ENCODE data around the gene UTS2R. TPM values are rescaled to one million over a fixed set of nuclear protein-coding genes. Genes with fewer than 3 reads are reported as not detected.
"Not testable (repeated sequence)": the region's sequence is repeated elsewhere in the genome, so short reads cannot be mapped to it uniquely, and the experiment has no call there.

The UTS2R gene
- total and polyA plus RNA-seq, 4 donors = not detected

DNA sequence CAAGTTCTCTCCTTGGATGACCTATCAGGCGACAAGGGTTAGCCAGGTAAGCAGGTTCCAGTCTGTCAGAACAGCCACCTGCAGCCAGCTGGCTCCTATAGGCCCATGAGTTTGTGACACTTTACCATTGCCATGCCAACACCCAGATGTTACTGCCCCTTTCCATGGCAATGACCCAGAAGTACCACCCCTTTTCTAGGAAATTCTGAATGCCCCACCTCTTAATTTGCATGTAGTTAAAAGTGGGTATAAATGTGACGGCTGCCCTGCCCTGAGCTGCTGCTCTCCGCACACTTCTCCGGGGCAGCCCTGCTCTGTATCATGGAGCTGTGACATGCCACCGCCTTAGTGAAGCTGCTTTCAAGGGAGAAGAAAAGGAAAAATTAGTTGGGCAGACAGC is 28.0 kb upstream of the UTS2R start:
- no peak overlapping the region for H3K27ac ChIP-seq (ENCODE audit: low read depth in 1 of 2, low read length in 2 of 2)
- no peak overlapping the region for H3K4me3 ChIP-seq (ENCODE audit: low read length in 2 of 2)
- no peaks in the 10 kb centered on the region for H3K9me3 ChIP-seq (ENCODE audit: control insufficient read depth, low read length)
- DNase-seq (no peak), ATAC-seq (ENCODE audit: low FRiP score) (no peak)
- WGBS, 2 donors = 94 to 96% methylated on average over 5 of the region's 5 CpGs
- intact Hi-C loops (cut with DNase I) = no loop called here
- H3K36me3 ChIP-seq (ENCODE audit: control insufficient read depth in 1 of 2, insufficient read depth in 2 of 2, low read length in 1 of 2) = no peaks in the 10 kb centered on the region
- H3K27me3 ChIP-seq (ENCODE audit: control insufficient read depth in 1 of 2, insufficient read depth in 2 of 2, low read length in 1 of 2) = no peaks in the 10 kb centered on the region
- H3K4me1 ChIP-seq (ENCODE audit: control insufficient read depth in 1 of 2, insufficient read depth in 2 of 2, low read length in 2 of 2) = no peaks in the 10 kb centered on the region

DNA sequence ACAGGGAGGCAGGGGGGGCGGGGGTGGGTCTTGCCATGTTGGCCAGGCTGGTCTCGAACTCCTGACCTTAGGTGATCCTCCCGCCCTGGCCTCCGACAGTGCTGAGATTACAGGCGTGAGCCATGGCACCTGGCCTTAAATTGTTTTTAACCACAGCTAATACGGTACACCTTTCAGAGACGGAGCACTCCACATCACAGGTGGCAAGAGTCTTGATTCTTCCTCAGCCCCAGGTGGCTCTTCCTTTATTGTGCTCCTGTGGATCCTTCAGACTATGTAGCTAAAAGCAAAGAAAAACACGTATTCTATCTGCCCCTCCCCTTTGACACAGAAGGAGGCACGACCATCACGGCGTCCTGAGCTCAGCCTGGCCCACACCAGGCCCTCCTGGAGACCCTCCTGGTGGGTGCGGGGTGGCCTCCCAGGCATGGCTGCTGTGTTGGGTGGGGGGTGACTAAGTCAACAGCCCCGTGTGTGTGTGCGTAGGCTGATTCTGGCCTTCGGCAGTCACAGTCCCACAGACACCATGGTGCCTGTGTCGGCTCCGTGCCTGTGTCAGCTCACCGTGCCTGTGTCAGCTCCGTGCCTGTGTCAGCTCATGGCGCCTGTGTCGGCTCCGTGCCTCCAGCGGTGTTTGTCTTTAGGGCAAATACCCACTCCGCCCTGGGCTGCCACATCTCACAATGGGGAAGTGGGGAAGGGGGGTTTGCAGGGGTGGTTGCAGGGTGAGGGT is 27.2 kb upstream of the UTS2R start:
- intact Hi-C loops (cut with DNase I) = no loop called here
- Histone ChIP-seq H3K36me3 (ENCODE audit: control insufficient read depth in 1 of 2, insufficient read depth in 2 of 2, low read length in 1 of 2) (no peaks in the 10 kb centered on the region), H3K4me1 (ENCODE audit: control insufficient read depth in 1 of 2, insufficient read depth in 2 of 2, low read length in 2 of 2) (no peaks in the 10 kb centered on the region), H3K9me3 (ENCODE audit: control insufficient read depth, low read length) (no peaks in the 10 kb centered on the region), H3K27ac (ENCODE audit: low read depth in 1 of 2, low read length in 2 of 2) (no peak overlapping the region), H3K4me3 (ENCODE audit: low read length in 2 of 2) (no peak overlapping the region), H3K27me3 (ENCODE audit: control insufficient read depth in 1 of 2, insufficient read depth in 2 of 2, low read length in 1 of 2) (no peaks in the 10 kb centered on the region)
- ATAC-seq (ENCODE audit: low FRiP score) (peak; percentile 29), DNase-seq (no peak)
- WGBS, 2 donors = 73 to 80% methylated on average over 24 of the region's 24 CpGs

DNA sequence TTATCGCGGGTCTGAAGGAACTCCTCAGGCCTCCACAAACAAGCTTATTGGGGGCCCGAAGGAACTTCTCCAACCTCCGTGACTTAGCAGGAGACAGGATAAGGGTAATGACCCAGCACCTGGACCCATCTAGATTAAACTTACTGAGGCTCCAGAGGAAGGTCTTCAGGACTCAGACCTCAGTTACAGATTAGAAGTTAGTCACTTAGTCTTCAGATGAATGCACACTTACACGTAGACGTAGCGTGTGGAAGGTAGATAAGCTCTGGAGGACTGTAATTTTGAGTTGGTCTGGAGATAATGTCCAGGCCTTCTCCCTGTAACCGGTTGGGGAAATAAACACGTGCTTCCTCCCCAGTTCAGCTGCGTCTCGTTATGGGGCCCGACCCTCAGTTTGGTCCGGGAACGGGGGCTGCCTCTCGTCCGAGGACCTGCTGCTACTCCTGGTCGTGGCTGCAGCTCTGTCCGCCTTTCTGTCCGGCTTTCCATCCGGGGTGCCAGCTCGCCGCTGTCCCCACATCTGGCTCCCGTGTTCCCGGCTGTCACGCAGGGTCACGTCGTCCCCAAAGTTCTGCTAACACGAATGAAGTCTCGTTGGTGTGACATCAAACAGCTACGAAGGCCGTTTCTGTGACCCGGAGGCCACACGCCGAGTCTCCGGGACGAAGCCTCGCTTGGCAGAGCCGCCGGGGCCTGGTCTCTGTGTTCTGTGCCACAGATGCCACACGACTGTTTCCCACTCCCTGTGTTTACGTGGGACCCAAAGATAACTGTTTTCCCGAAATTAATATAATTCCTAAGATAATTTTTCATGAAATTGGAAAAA is 26.2 kb upstream of the UTS2R start:
- Histone ChIP-seq H3K27me3 (ENCODE audit: control insufficient read depth in 1 of 2, insufficient read depth in 2 of 2, low read length in 1 of 2) (no peaks in the 10 kb centered on the region), H3K4me3 (ENCODE audit: low read length in 2 of 2) (no peak overlapping the region), H3K4me1 (ENCODE audit: control insufficient read depth in 1 of 2, insufficient read depth in 2 of 2, low read length in 2 of 2) (no peaks in the 10 kb centered on the region), H3K27ac (ENCODE audit: low read depth in 1 of 2, low read length in 2 of 2) (no peak overlapping the region), H3K36me3 (ENCODE audit: control insufficient read depth in 1 of 2, insufficient read depth in 2 of 2, low read length in 1 of 2) (no peaks in the 10 kb centered on the region), H3K9me3 (ENCODE audit: control insufficient read depth, low read length) (no peaks in the 10 kb centered on the region)
- intact Hi-C loops (cut with DNase I) = no loop called here
- no peak for DNase-seq
- 85 to 87% methylated on average over 42 of the region's 42 CpGs for WGBS, 2 donors
- ATAC-seq (ENCODE audit: low FRiP score) = no peak

DNA sequence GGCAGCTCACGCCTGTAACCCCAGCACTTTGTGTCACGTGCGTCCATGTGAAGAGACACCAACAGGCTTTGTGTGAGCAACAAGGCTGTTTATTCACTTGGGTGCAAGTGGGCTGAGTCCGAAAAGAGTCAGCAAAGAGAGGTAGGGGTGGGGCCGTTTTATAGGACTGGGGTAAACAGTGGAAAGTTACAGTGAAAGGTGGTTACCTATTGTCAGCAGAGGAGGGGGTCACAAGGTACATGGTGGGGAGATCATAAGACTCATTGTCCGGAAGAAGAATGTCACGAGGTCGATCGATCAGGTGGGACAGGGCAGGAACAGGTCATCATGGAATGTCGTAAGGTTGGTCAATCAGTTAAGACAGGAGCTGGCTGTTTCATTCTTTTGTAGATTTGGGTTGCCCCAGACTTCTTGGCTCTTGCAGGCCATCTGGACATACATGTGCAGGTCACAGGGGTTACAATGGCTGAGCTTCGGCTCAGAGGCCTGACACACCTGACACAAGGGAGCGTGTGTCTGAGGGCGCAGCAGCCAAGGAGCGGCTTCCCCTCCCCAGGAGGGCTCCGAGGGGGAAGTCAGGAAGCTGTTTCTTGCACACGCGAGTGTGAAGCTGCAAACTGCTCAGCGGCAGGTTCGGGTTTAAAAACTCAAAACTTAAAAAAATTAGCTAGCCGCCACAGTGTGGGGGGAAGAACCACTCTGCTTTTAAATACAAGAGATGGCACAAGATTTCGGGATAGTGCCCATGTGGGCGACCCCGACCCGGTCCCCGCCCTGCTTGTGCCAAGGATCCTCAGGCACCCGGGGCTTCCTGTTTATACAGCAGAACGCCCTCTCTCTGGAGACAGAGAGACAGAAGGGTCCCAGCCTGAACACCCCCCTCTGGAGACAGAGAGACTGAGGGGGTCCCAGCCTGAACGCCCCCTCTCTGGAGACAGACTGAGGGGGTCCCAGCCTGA is 24.9 kb upstream of the UTS2R start:
- no peaks in the 10 kb centered on the region for H3K9me3 ChIP-seq (ENCODE audit: control insufficient read depth, low read length)
- ATAC-seq (ENCODE audit: low FRiP score) = no peak
- no peaks in the 10 kb centered on the region for H3K4me1 ChIP-seq (ENCODE audit: control insufficient read depth in 1 of 2, insufficient read depth in 2 of 2, low read length in 2 of 2)
- no peak for DNase-seq
- no peak overlapping the region for H3K27ac ChIP-seq (ENCODE audit: low read depth in 1 of 2, low read length in 2 of 2)
- intact Hi-C loops (cut with DNase I) = no loop called here
- no peak overlapping the region for H3K4me3 ChIP-seq (ENCODE audit: low read length in 2 of 2)
- no peaks in the 10 kb centered on the region for H3K36me3 ChIP-seq (ENCODE audit: control insufficient read depth in 1 of 2, insufficient read depth in 2 of 2, low read length in 1 of 2)
- H3K27me3 ChIP-seq (ENCODE audit: control insufficient read depth in 1 of 2, insufficient read depth in 2 of 2, low read length in 1 of 2) = no peaks in the 10 kb centered on the region
- 75 to 76% methylated on average over 28 of the region's 28 CpGs for WGBS, 2 donors

- intact Hi-C loops (cut with DNase I); H3K4me1 ChIP-seq (ENCODE audit: control insufficient read depth in 1 of 2, insufficient read depth in 2 of 2, low read length in 2 of 2); H3K27me3 ChIP-seq (ENCODE audit: control insufficient read depth in 1 of 2, insufficient read depth in 2 of 2, low read length in 1 of 2); H3K9me3 ChIP-seq (ENCODE audit: control insufficient read depth, low read length); H3K36me3 ChIP-seq (ENCODE audit: control insufficient read depth in 1 of 2, insufficient read depth in 2 of 2, low read length in 1 of 2); ATAC-seq (ENCODE audit: low FRiP score); H3K4me3 ChIP-seq (ENCODE audit: low read length in 2 of 2); H3K27ac ChIP-seq (ENCODE audit: low read depth in 1 of 2, low read length in 2 of 2); DNase-seq: not testable (repeated sequence)
- WGBS, 2 donors = 82 to 83% methylated on average over 11 of the region's 11 CpGs
These were observed 23.6 kb upstream of the UTS2R start for GRCh38 chr17:82347994-82348393.

GRCh38 chr17:82348434-82348833 is 23.1 kb upstream of the UTS2R start:
- Histone ChIP-seq H3K4me1 (ENCODE audit: control insufficient read depth in 1 of 2, insufficient read depth in 2 of 2, low read length in 2 of 2) (no peaks in the 10 kb centered on the region), H3K27ac (ENCODE audit: low read depth in 1 of 2, low read length in 2 of 2) (no peak overlapping the region), H3K4me3 (ENCODE audit: low read length in 2 of 2) (no peak overlapping the region), H3K36me3 (ENCODE audit: control insufficient read depth in 1 of 2, insufficient read depth in 2 of 2, low read length in 1 of 2) (no peaks in the 10 kb centered on the region), H3K27me3 (ENCODE audit: control insufficient read depth in 1 of 2, insufficient read depth in 2 of 2, low read length in 1 of 2) (no peaks in the 10 kb centered on the region), H3K9me3 (ENCODE audit: control insufficient read depth, low read length) (no peaks in the 10 kb centered on the region)
- no peak for ATAC-seq (ENCODE audit: low FRiP score)
- 40 to 46% methylated on average over 9 of the region's 9 CpGs for WGBS, 2 donors
- DNase-seq = no peak
- intact Hi-C loops (cut with DNase I) = no loop called here

DNA sequence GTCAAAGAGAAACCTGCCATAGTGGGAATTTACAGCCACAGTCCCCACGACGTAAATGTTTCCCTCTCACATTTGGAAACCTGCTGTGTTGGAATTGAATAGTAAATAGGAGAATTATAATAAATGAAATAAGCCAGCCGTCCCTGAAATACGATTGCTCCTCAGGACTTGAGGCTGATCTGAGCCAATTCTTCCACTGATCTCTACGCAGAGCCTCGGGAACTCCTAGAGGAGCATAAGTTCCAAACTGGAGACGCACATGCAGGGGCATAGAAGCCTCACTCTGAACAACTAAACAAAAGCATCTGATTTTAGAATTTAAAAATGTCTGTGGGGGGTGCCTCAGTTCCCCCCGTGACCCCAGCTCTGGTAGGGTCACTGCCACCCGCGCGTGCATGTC is 22.7 kb upstream of the UTS2R start:
- intact Hi-C loops (cut with DNase I) = no loop called here
- Histone ChIP-seq H3K27ac (ENCODE audit: low read depth in 1 of 2, low read length in 2 of 2) (no peak overlapping the region), H3K4me3 (ENCODE audit: low read length in 2 of 2) (no peak overlapping the region), H3K4me1 (ENCODE audit: control insufficient read depth in 1 of 2, insufficient read depth in 2 of 2, low read length in 2 of 2) (no peaks in the 10 kb centered on the region), H3K27me3 (ENCODE audit: control insufficient read depth in 1 of 2, insufficient read depth in 2 of 2, low read length in 1 of 2) (no peaks in the 10 kb centered on the region), H3K36me3 (ENCODE audit: control insufficient read depth in 1 of 2, insufficient read depth in 2 of 2, low read length in 1 of 2) (no peaks in the 10 kb centered on the region), H3K9me3 (ENCODE audit: control insufficient read depth, low read length) (no peaks in the 10 kb centered on the region)
- DNase-seq = no peak
- no peak for ATAC-seq (ENCODE audit: low FRiP score)
- WGBS, 2 donors = 36 to 45% methylated on average over 11 of the region's 11 CpGs

DNA sequence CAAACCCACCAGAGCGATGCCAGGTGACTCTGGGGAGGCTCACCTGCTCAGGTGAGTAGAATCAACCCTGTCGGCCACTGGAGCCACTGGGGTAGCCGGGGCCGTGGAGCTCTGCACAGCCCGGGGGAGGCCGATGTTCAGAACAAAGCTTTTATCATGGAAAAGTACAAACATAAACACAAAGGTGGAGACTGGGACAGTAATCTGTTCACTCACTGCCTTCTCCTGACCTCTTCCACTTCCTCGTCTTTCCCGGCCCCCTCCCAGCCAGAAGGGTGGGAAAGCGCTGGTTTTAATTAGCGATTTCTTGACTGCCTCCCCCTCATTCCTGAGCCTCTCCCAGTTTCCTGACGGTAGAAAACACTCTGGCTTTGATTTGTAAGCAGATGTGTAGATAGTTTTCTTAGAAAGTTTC is 22.3 kb upstream of the UTS2R start:
- intact Hi-C loops (cut with DNase I) = no loop called here
- ATAC-seq (ENCODE audit: low FRiP score) (no peak), DNase-seq (no peak)
- Histone ChIP-seq H3K9me3 (ENCODE audit: control insufficient read depth, low read length) (no peaks in the 10 kb centered on the region), H3K27me3 (ENCODE audit: control insufficient read depth in 1 of 2, insufficient read depth in 2 of 2, low read length in 1 of 2) (no peaks in the 10 kb centered on the region), H3K36me3 (ENCODE audit: control insufficient read depth in 1 of 2, insufficient read depth in 2 of 2, low read length in 1 of 2) (no peaks in the 10 kb centered on the region), H3K27ac (ENCODE audit: low read depth in 1 of 2, low read length in 2 of 2) (no peak overlapping the region), H3K4me3 (ENCODE audit: low read length in 2 of 2) (no peak overlapping the region), H3K4me1 (ENCODE audit: control insufficient read depth in 1 of 2, insufficient read depth in 2 of 2, low read length in 2 of 2) (no peaks in the 10 kb centered on the region)
- 38 to 39% methylated on average over 11 of the region's 11 CpGs for WGBS, 2 donors

Measured in aorta (tissue), 5 donors.